HEK293T (cell line): ENCODE data around the gene SP140L.
"Not testable (repeated sequence)": the region's sequence is repeated elsewhere in the genome, so short reads cannot be mapped to it uniquely, and the experiment has no call there.

ENCODE experiments used
- CTCF ChIA-PET: fragments of 350-600 bp; formaldehyde crosslinking; extraction: SDS; loops from one replicate; lab custom pipeline; 2021; ENCODE audit warnings: antibody characterized with exemption, inconsistent platforms; lab: Yijun Ruan, JAX
- POLR2A ChIA-PET: fragments of 350-600 bp; formaldehyde crosslinking; extraction: SDS; loops from one replicate; lab custom pipeline; 2020; ENCODE audit warnings: antibody characterized with exemption, inconsistent platforms; lab: Yijun Ruan, JAX
- DNase-seq: peaks from one replicate; pipeline ENCODE4 v3.0.0; 2012; ENCODE audit warnings: mixed read lengths; ENCODE audit errors: extremely low spot score
- ARNT ChIP-seq: fragments of 450-650 bp; IDR thresholded peaks from 2 replicates; pipeline ENCODE4 v1.6.1; 2017; ENCODE audit warnings: mild to moderate bottlenecking
- BHLHE40 ChIP-seq: fragments of 450-650 bp; IDR thresholded peaks from 2 replicates; pipeline ENCODE4 v1.6.1; 2016; ENCODE audit warnings: mild to moderate bottlenecking, moderate library complexity, borderline replicate concordance
- CTBP1 ChIP-seq: fragments of 450-650 bp; IDR thresholded peaks from 2 replicates; pipeline ENCODE4 v1.6.1; 2016; ENCODE audit warnings: borderline replicate concordance
- ELF4 ChIP-seq: fragments of 450-650 bp; IDR thresholded peaks from 2 replicates; pipeline ENCODE4 v1.6.1; 2017; ENCODE audit warnings: antibody characterized with exemption
- FOXA1 ChIP-seq: fragments of 450-650 bp; IDR thresholded peaks from 2 replicates; pipeline ENCODE4 v1.6.1; 2016; ENCODE audit warnings: mild to moderate bottlenecking
- FOXK2 ChIP-seq: fragments of 450-650 bp; IDR thresholded peaks from 2 replicates; pipeline ENCODE4 v1.6.1; 2016; ENCODE audit warnings: mild to moderate bottlenecking
- FOXM1 ChIP-seq: fragments of 450-650 bp; IDR thresholded peaks from 2 replicates; pipeline ENCODE4 v1.6.1; 2017; ENCODE audit warnings: mild to moderate bottlenecking, borderline replicate concordance
- HDGF ChIP-seq: fragments of 450-650 bp; IDR thresholded peaks from 2 replicates; pipeline ENCODE4 v1.6.1; 2017; ENCODE audit warnings: antibody characterized with exemption, borderline replicate concordance
- L3MBTL2 ChIP-seq: fragments of 450-650 bp; conservative IDR thresholded peaks from 2 replicates; pipeline ENCODE4 v1.6.1; 2016; ENCODE audit warnings: mild to moderate bottlenecking
- LEF1 ChIP-seq: fragments of 450-650 bp; IDR thresholded peaks from 2 replicates; pipeline ENCODE4 v1.6.1; 2017; ENCODE audit warnings: mild to moderate bottlenecking, borderline replicate concordance
- NFRKB ChIP-seq: fragments of 450-650 bp; IDR thresholded peaks from 2 replicates; pipeline ENCODE4 v1.6.1; 2016; ENCODE audit warnings: mild to moderate bottlenecking, moderate library complexity
- PKNOX1 ChIP-seq: fragments of 450-650 bp; IDR thresholded peaks from 2 replicates; pipeline ENCODE4 v1.6.1; 2016
- SP1 ChIP-seq: fragments of 450-650 bp; IDR thresholded peaks from 2 replicates; pipeline ENCODE4 v1.6.1; 2017
- SUZ12 ChIP-seq: fragments of 450-650 bp; IDR thresholded peaks from 2 replicates; pipeline ENCODE4 v1.6.1; 2016; ENCODE audit warnings: mild to moderate bottlenecking
- TARDBP ChIP-seq: fragments of 450-650 bp; IDR thresholded peaks from 2 replicates; pipeline ENCODE4 v1.6.1; 2016
- ZNF384 ChIP-seq: fragments of 450-650 bp; IDR thresholded peaks from 2 replicates; pipeline ENCODE4 v1.6.1; 2016

Gene SP140L

GRCh38 chr2:230299618-230300017 is 27.4 kb upstream of the SP140L start:
- CTCF ChIA-PET, result no interaction called here
- POLR2A ChIA-PET, result no interaction called here
- TF ChIP-seq PKNOX1 (no peak), FOXM1 (no peak), LEF1 (no peak), FOXA1 (no peak), BHLHE40 (no peak), HDGF (no peak), SUZ12 (no peak), CTBP1 (no peak), ELF4 (no peak), FOXK2 (no peak)
- no peak for DNase-seq

- no peak for TF ChIP-seq CTBP1
- no peak for TF ChIP-seq NFRKB
- no peak for TF ChIP-seq L3MBTL2
- CTCF ChIA-PET, result no interaction called here
- POLR2A ChIA-PET, result no interaction called here
- DNase-seq, result no peak
Observed at GRCh38 chr2:230305416-230306275, 21.3 kb upstream of the SP140L start.

- no peak for DNase-seq
- ChIA-PET CTCF (no interaction called here), POLR2A (no interaction called here)
- TF ChIP-seq SUZ12, result no peak
- TF ChIP-seq FOXA1, result no peak
Observed at GRCh38 chr2:230306474-230306873, 20.5 kb upstream of the SP140L start.

- no peak for DNase-seq
- ChIA-PET POLR2A (no interaction called here), CTCF (no interaction called here)
- no peak for TF ChIP-seq ARNT
Observed at GRCh38 chr2:230307485-230307884, 19.5 kb upstream of the SP140L start.

- POLR2A ChIA-PET, result no interaction called here
- CTCF ChIA-PET, result no interaction called here
- no peak for DNase-seq
- TF ChIP-seq SUZ12 (no peak), SP1 (no peak)
Observed at GRCh38 chr2:230308402-230309000, 18.5 kb upstream of the SP140L start.

- CTCF ChIA-PET, DNase-seq, POLR2A ChIA-PET: not testable (repeated sequence)
Observed at GRCh38 chr2:230310792-230311191, 16.2 kb upstream of the SP140L start.

GRCh38 chr2:230311634-230312033 is 15.4 kb upstream of the SP140L start:
- POLR2A ChIA-PET, CTCF ChIA-PET: not testable (repeated sequence)

GRCh38 chr2:230312638-230313037 is 14.4 kb upstream of the SP140L start:
- no peak for DNase-seq
- CTCF ChIA-PET, result no interaction called here
- TF ChIP-seq NFRKB, result no peak
- TF ChIP-seq ELF4, result no peak
- no peak for TF ChIP-seq LEF1
- no peak for TF ChIP-seq ARNT
- no peak for TF ChIP-seq BHLHE40
- POLR2A ChIA-PET, result no interaction called here

More at GRCh38 chr2:230311634-230312033, 15.4 kb upstream of the SP140L start:
- DNase-seq, result not testable (repeated sequence)

- CTCF ChIA-PET, result no interaction called here
- POLR2A ChIA-PET, result no interaction called here
- DNase-seq, result no peak
- TF ChIP-seq FOXA1, result no peak
- TF ChIP-seq SP1, result no peak
- no peak for TF ChIP-seq SUZ12
- no peak for TF ChIP-seq HDGF
- TF ChIP-seq BHLHE40, result no peak
- no peak for TF ChIP-seq L3MBTL2
- no peak for TF ChIP-seq ELF4
- TF ChIP-seq ARNT, result no peak
- no peak for TF ChIP-seq FOXK2
- no peak for TF ChIP-seq TARDBP
- no peak for TF ChIP-seq ZNF384
- TF ChIP-seq NFRKB, result no peak
Observed at GRCh38 chr2:230317366-230317765, 9.6 kb upstream of the SP140L start.
